Measurements from ENCODE around the gene MIER1.
"Not testable (repeated sequence)": the region's sequence is repeated elsewhere in the genome, so short reads cannot be mapped to it uniquely, and the experiment has no call there.

Gene MIER1

DNA sequence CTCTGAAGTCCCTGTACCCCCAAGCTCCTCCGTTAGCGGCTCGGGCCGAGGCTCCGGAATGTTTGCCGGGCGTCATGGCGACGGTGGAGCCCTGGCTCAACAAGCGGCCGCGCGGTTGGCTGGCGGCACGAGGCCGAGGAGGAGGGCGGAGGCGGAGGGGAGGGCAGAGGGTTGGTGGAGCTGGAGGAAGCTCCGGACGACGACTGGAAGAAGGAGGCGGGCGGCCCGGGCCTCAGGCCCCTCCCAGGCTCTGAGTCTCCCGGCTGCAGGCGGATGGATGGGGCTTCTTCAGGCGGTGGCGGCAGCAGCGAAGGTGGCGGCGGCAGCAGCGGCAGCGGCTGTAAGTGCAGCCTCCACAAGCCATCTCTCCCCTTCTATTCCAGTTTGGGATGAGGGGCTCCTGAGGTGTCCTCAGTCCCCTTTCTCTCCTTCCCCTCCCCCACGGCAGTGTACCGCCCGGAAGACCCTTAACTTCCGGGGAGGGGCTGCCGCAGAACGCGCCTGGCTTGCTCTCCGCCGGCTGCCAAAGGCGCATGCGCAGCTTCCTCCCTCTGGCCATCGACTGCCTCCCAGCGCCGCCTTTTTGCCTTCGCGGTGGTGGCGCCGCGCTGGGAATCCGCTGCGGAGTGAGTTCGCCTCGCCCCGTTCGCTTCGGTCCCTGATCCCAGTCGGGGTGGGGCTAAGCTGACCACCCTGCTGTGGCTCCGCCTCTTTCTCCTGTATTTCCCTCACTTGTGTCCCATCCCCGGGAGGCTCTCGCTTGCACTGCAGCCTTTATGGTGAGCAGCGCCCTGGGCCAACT is at the start of gene MIER1, which contains the start of gene DNAI4:
Gene MIER1 (plus strand): TSS at position 235 of the 802 bp plus-strand sequence. CDS start 39 bp downstream, at position 274.
Gene DNAI4 (minus strand): TSS at position 101 of the 802 bp plus-strand sequence. CDS start 25 bp downstream, at position 76.
- DNase-seq (ENCODE audit: low read depth): peak; percentile 92

DNA sequence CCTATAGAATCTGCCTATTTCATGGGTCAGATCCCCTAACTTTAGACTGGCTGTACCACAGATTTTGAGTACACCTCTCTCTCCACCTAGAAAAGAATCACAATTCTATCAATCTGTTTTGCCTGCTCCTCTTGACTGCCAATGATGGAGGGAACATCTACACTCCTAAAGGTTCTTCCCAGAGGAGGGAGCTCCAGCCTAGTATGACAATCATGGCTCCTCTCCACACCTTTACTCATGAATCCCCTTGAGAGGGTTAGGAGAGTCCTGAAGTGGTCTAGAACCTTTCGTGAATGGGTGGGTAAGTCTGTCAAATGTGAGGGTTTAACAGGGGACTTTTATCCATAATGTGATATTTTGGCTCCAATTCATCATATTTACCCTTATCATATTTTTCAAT is 48.1 kb upstream of the MIER1 start:
- DNase-seq (ENCODE audit: low read depth): no peak

DNA sequence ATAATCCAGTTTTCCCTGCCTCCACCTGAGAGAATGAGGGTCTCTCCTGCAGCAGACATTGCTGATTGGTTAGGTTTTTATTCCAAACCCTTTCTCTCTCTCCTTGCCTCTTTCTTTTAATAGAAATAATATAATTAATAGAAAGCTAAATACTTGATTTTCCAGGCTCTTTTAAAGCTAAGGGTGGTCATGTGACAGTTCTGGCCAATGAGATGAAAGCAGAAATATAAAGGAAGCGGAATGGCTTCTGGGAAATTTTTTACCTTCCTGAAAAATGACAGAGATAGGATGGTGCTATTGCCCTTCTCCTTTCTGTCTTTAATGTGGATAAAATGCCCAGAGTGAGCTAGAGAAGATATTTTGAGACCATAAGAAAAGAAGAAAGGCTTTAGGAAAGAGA is 35.8 kb upstream of the MIER1 start:
- DNase-seq (ENCODE audit: low read depth): no peak

DNA sequence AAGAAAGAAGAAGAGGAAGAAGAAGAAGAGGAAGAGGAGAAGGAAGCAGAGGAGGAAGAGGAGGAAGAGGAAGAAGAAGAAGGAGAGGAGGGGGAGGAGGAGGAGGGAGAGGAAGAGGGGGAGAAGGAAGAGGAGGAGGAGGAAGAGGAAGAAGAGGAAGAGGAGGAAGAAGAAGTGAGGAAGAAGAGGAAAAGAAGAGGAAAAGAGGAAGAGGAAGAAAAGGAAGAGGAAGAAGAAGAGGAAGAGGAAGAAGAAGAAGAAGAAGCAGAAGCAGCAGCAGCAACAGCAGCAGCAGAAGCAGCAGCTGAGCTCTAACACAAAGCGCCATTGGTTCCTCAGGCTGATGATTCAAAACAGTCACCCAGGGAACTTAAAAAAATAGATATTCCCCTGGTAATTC is 34.2 kb upstream of the MIER1 start:
- no peak for DNase-seq (ENCODE audit: low read depth)

DNA sequence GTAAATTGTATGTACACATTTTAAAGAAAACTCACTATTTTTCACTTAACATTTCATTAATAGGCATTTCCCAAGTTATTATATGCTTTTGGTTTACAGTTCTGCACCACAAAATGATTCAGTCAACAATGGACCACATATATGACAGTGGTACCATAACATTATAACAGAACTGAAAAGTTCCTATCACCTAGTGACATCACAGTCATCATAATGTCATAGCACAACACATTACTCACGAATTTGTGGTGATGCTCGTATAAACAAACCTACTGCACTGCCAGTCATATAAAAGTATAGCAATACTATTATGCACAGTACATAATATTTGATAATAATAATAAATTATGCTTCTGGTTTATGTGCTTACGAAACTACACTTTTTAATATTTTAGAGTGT is 31.1 kb upstream of the MIER1 start:
- no peak for DNase-seq (ENCODE audit: low read depth)

DNA sequence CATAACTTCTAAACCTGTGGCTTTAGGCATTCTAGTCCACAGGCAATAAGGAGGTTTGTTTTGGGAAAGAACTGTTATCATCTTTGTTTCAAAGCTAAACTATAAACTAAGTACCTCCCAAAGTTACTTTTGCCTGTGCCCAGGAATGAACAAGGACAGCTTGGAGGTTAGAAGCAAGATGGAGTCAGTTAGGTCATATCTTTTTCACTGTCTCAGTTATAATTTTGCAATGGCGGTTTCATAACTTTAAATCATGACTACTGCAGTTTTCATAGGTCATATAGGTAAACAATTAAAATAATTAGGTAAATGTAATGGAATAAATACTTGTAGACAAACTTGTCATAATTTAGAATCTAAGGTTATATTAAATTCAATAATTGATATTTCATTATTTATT is 9.6 kb upstream of the MIER1 start:
- DNase-seq (ENCODE audit: low read depth): not testable (repeated sequence)

DNA sequence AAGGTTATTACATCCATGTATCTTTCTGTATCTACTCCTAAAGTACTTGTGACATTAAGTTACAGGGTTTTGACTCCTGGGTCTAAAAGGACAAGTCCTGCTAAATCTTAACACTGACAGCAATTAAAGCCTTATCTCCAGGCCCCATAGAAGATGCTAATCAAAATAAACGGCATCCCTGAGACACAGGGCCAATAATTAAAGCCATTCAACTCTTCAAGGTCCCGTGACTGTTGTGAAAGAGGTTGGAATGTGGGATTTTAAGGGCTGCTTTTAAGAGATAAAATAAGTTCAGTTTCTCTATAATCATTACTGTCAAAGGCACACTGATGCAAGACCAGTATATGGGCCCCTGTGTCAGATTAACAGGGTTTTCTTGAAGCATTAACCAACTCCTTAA is 8.5 kb upstream of the MIER1 start:
- DNase-seq (ENCODE audit: low read depth): no peak

DNA sequence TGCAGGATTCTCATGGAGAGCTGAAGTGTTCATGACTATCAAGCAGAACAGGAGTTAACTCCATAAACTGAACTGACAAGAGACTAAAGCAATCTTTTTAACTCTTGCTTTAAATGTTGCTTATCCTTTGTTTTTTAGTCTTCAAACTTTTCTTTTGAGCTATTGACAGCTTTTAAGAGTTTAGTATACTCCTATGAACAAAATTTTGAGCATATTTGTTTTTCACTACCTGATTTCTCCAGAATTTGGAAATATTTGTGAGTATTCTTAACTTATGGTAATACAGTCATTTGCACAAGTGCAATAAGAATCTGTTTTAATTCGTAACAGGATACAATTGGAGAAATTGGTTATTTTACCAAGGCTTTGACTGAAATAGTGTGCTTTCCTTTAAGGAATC is 7.3 kb upstream of the MIER1 start:
- no peak for DNase-seq (ENCODE audit: low read depth)

DNA sequence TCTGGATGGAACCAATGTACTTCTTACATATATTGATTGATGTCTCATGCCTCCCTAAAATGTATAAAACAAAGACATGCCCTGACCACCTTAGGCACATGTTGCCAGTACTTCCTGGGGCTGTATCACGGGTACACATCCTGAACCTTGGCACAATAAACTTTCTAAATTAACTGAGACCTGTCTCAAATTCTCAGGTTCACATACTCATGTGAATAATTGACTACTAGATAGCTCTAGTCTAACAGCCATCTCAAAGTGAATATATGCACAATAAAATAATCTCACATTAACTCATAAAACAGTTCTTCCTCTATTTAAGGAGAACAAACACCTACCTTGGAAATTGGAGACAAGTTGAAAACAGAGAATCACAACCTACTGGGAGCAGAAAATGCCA is 5.7 kb upstream of the MIER1 start:
- DNase-seq (ENCODE audit: low read depth): no peak

DNA sequence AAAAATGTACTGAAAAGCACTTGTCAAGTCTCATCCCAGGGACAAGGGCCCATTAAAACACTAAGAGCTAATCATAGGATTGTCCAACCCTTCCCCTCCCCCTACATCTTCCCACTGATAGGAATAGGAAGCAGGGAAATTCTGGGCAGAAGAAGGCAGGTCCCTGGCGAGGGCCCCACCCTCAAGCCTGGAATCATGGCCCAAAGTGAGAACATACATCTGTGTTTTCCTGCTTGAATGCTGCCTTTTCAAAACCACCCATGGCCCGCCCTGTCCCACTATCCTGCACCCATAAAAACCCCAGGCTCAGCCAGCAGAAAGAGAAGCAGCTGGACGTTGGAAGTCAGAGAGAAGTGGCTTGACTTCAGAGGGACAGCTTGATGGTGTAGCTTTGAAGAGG is 5.0 kb upstream of the MIER1 start:
- no peak for DNase-seq (ENCODE audit: low read depth)

DNA sequence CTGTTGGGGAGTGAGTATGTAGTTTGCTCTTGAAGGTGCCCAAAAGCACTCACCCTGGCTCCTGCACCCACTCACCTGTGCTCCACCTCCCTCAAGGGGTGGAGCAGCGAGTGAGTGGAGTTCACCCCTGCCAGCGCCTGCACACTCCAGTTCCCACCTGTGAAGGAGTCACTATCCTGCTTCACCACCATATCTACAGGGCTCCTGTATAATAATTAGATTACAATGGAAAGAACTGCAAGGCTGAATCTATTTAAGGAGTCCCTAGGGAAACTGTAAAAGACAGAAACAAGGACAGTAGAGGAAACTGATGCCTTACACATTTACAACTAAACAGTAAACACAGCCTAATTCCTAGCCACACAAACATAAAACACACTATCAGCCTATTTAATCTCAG is 4.2 kb upstream of the MIER1 start:
- no peak for DNase-seq (ENCODE audit: low read depth)

DNA sequence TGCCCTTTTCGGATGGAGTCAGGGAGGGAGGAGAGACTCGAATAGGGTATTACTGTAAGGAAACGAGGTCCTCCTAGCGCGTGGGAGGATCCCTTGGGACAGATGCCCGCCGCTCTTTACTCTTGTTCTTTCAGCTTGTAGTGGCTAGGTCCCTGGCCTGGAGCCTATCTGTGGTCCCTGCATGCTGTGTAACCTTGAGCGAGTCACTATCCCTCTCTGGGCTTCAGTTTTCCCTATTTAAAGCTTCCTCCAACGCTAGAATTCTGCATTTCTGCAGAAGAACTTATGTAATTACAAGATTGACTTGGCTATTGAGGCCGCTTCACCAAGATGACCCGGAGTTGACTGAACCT is 744 bp downstream of the MIER1 start:
- DNase-seq (ENCODE audit: low read depth): no peak

DNA sequence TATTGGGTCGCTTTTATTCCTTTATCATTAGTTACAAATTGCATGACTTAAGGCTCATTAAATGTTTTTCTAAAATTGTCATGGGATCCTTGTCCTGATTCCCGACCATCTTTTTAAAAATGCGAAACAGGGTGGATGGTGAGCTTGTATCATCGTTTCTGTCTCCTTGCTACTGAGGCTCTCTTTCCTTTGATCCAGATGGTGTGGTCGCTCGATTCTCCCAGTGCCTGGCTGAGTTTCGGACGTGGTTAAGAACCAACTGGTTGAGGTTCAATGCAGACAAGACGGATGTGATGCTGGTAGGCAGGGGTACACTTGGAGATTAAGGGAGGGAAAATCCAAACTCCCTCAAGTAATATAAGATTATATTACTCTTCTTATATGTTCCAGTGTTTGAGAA is 1.2 kb downstream of the MIER1 start:
- DNase-seq (ENCODE audit: low read depth): no peak

DNA sequence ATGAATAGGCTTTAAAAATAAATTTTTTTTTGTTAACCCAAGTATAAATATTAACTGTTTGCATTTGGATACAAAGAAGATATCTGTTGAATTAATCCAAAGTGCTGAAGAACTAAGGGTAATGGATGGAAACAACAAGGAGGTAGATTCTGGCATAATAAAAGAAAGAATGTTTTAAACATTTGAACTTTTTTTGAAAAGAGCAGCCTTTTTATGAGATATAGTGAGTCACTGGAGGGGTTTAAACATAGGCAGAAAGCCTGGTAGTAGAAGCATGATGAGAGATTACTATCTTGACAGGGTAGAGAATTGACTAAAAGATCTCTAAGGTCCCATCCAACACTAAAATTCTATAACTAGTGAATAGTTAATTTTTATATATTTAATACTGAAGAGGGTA is 2.7 kb downstream of the MIER1 start:
- DNase-seq (ENCODE audit: low read depth): no peak

DNA sequence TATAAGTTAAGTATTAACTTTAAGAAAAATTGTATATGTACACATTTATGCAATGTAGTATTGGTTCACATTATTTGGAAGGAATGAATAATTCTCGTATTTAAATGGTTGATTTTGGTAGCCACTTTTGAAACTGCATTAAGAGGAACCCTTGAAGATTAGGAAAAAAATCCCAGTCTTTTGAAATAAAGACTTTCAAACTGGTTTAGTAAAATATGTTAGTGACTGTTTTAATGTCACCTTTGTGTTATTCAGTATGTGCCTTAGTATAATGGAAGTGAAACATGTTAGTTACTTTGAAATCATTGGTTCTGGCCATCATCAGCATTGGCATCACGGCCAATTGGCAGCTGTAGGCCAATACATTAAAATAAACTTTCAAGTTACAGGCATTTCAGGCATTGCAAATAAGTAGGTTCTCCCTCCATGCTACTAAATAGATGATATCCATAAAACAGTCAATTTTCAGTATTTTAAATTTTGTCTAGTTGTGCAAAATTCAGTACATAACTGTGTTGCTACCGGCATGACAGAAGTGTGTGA is 4.4 kb downstream of the MIER1 start:
- DNase-seq (ENCODE audit: low read depth): no peak

DNA sequence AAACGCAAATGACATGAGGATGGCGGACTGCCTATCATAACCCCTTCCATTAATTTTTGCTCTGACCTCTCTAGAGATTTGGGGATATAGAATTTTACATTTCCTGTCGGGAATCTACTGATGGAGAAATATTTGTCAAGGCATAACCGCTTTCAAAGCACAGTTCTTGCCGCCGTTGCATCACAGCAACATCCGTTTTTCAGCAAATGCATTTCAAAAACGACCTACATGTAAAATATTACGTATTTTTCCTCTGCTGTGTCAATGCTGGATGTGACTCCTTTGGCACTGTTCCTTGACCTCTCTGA is 4.9 kb downstream of the MIER1 start:
- no peak for DNase-seq (ENCODE audit: low read depth)

DNA sequence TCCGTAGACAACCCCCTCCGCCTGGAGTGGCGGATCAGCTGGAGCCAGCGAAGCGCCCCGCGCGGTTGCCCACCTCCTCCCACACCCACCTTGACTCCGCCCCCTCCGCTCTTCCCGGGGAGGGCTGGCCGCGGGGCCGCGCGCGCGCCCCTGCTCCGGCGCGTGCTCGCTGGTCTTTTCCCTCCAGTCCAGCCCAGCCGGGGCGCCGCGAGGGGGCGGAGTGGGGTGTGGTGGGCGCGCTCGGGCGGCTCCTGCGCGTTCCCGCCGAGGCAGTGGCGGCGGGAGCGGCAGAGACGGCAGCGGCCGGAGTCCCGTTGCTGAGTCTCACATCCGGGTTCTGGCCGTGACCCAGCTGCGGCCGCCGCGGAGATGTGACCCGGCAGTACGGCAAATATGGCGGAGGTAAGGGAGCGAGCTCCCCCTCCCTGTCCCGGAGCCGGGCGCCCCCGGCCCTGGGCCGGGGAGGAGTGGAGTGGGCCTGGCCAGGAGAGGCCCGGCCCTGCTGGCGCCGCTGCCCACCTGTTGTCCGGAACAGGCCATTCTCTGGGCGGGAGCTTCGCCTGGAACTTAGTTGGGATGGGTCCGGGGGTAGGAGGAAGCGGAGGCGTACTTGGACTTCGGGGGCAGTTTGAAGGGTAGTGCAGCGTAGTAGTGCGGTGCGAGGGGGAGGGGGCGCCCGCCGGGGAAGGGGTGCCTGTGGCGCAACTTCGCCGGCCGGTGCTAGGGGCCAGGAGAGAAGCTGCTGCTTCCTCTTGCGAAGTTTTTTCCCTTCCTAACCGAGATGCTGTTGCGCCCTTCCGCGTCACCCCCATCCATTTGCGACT is 5.4 kb downstream of the MIER1 start:
- peak; percentile 85 for DNase-seq (ENCODE audit: low read depth)

DNA sequence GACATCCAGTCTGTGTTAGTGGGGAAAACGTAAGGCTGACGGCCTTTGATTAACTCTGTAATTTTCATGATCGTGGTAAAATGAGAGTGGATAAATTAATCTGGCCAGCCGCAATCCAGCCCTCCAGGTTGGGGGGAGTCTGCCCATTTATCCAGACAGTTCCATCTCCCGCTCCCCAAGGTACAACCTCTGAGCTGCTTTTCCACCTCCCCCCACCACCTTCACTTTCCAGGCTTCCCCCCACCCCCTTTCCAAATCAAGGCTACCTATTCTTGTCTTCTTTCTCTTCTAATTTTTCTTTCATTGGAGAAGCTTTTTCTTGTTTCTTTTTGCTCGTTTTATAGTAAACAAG is 6.0 kb downstream of the MIER1 start:
- DNase-seq (ENCODE audit: low read depth): no peak

DNA sequence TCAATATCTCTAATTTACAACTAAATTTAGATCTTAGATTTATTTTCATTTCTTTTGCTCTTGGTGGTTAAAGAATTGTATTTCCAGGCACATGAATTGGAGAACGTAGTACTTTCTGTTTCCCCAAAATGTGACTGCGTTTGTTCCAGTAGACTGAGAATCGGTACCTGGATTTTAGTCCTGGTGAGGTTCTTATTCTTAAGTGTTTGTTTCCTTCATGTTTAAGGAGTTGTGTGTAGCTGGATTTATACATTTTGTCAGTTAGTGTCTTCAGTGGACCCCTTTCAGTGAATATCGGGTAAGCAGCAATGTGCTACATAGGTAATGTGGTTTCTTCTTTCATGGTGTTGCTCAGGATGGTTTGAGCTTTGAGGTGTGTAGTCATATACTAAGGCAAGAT is 6.8 kb downstream of the MIER1 start:
- no peak for DNase-seq (ENCODE audit: low read depth)

DNA sequence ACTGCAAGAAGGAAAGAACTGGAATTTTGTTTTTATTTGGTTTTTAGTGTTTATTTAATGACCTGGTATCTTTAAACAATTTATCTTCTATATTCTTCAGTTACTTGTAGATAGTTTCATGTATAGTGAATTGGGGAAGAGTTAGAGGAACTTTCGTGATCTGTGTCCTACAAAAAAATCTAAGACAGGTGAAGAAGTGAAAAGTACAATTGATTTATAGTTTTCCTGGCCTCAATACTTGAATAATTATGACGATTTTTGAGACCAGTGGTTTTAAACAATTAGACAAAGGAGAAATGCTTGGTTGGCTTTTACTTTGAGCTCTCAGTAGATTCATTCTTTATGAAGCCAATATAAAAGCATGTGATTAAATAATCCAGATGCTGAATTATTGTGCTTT is 7.5 kb downstream of the MIER1 start:
- DNase-seq (ENCODE audit: low read depth): no peak

DNA sequence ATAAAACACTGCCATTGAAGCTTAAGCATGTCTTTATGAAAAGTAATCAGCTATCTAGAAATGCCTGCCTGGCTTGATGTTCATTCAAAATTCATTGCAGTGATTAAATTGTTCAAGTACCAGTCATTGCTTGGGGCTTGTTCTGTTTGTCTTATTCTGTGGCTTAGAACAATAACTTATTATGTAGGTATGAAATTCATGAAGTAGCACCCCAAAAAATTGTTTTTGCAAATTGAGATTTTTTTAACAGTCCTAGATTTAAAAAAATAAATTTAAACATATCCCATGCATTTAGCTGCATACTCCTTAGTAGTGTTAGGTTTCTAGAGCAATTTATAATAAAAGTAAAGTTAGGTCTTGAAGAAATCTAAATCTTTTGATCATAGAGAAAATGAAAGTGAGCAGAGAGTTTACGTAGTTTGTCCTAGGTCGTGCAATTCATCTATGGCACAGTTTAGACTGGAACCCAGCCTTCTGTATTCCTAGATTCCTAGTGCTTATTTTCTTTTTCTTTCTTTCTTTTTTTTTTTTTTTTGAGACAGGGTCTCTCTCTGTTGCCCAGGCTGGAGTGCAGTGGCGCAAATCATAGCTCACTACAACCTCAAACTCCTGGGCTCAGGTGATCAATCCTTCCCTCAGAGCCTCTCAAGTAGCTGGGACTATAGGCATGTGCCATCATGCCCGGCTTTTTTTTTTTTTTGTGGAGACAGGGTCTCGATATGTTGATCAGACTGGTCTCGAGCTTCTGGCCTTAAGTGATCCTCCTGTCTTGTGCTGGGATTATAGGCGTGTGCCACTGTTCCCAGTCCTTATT is 9.3 kb downstream of the MIER1 start:
- DNase-seq (ENCODE audit: low read depth): no peak

DNA sequence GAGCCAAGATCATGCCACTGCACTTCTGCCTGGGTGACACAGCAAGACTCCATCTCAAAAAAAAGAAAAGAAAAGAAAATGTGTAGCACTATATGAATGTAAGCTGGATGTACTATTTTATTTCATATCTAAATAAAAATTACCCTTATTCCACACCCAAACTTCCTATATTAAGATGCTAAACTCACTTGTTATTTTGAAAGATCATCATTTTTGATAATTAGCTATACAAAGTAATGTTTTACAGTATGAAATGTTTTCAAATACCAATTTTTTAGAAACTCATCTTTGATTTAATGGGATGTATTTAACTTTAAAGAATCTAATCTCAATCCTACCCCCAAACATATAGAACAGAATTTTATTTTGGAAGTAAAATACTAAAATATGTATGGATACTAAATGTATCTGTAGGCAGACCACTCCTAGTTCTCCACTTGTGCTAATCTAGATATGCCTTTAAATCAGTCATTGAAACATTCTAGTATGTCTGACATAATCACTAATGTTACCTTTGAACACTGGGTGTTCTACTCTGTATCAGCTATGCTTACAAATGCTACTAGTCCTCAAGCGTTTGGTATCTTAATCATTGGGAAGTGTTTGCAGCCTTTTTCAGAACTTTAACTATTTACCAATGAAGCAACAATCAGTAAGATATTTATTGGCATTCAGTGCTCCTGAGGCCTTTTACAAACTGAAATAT is 12.9 kb downstream of the MIER1 start:
- no peak for DNase-seq (ENCODE audit: low read depth)
